ENCODE data around the gene SMAD3. TPM values are rescaled to one million over a fixed set of nuclear protein-coding genes. Genes with fewer than 3 reads are reported as not detected.

Gene SMAD3
- total RNA-seq, 2 experiments from 2014 or later: 41.2 to 77.8 TPM

DNA sequence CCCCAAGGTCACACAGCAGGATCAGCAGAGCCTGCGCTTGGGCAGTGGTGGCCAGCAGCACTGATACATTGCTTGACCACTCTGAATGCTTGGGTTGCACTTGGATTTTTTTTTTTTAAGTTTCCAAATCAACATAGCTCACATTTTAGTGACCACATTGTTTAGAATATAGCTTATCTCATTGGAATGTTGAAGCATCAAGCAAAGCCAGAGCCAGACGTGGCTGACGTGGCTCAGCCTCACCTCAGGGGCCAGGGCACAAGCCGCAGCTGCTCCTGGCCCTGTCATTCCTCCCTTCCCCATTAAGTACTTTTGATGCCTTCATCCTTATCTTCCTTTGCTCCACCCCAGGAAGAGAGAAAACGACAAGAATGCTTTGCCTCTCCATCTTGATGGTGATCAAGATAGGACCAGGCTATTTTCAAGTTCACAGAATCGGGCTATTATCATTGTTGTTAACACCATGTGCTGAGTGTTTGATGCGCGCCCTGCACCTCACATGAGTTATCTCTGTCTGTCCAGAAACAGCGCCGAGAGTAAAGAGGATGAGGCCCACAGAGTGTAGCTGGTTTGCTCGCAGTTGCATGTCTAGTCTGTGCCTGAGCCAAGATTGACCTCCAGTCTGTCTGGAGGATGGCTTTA lies 113.3 kb downstream of the SMAD3 start:
- H2AFZ ChIP-seq (ENCODE audit: low read length): no peak overlapping the region
- TF ChIP-seq EZH2phosphoT487 (IDR thresholded peaks at IDR 0.05; ENCODE audit: borderline replicate concordance, low read depth, low read length) (no peak), CTCF (conservative IDR thresholded peaks at IDR 0.05; ENCODE audit: low read length) (no peak)
- no peak overlapping the region for H3K4me3 ChIP-seq (ENCODE audit: low read depth, low read length, poor library complexity, severe bottlenecking)
- no peaks in the 10 kb centered on the region for H3K9me3 ChIP-seq (ENCODE audit: low read length)
- no peaks in the 10 kb centered on the region for H3K79me2 ChIP-seq (ENCODE audit: insufficient read depth, low read depth, low read length)
- BruUV-seq (replicated peaks): no TSS peak
- H3K27ac ChIP-seq (ENCODE audit: low read depth, low read length, poor library complexity, severe bottlenecking): no peak overlapping the region
- ChIA-PET POLR2A (no interaction called here), CTCF (ENCODE audit: unreplicated experiment) (no interaction called here)
- no peak for DNase-seq (ENCODE audit: low spot score)
- peaks cover 14% of the 10 kb centered on the region for H3K4me1 ChIP-seq (ENCODE audit: insufficient read depth, low read length, poor library complexity, severe bottlenecking)
- intact Hi-C loops (cut with micrococcal nuclease; ENCODE audit: unreplicated experiment): loop anchor here (5.0 kb wide), 1 partner anchor 231 kb away; no protein-coding TSS in a partner anchor
- no peaks in the 10 kb centered on the region for H3K9me2 ChIP-seq (ENCODE audit: insufficient read depth, low read length)
- H3K36me3 ChIP-seq (ENCODE audit: insufficient read depth, low read length): peaks cover 50% of the 10 kb centered on the region; the same call in 1 of the 2 replicates
- no peak overlapping the region for H3K4me2 ChIP-seq (ENCODE audit: low read length)
- no peaks in the 10 kb centered on the region for H4K20me1 ChIP-seq (ENCODE audit: insufficient read depth, low read length)

- CTCF ChIA-PET (ENCODE audit: unreplicated experiment): no interaction called here
These were observed 114.1 kb downstream of the SMAD3 start for GRCh38 chr15:67179411-67179995.

More at GRCh38 chr15:67179411-67179995, 114.1 kb downstream of the SMAD3 start:
- H3K4me2 ChIP-seq (ENCODE audit: low read length): no peak overlapping the region
- peaks cover 6% of the 10 kb centered on the region for H3K4me1 ChIP-seq (ENCODE audit: insufficient read depth, low read length, poor library complexity, severe bottlenecking)
- H3K4me3 ChIP-seq (ENCODE audit: low read depth, low read length, poor library complexity, severe bottlenecking): no peak overlapping the region
- no peaks in the 10 kb centered on the region for H3K9me2 ChIP-seq (ENCODE audit: insufficient read depth, low read length)
- intact Hi-C loops (cut with micrococcal nuclease; ENCODE audit: unreplicated experiment): loop anchor here (5.0 kb wide), 1 partner anchor 232 kb away; no protein-coding TSS in a partner anchor
- TF ChIP-seq EZH2phosphoT487 (IDR thresholded peaks at IDR 0.05; ENCODE audit: borderline replicate concordance, low read depth, low read length) (no peak), CTCF (conservative IDR thresholded peaks at IDR 0.05; ENCODE audit: low read length) (no peak)
- no peak for DNase-seq (ENCODE audit: low spot score)
- no TSS peak for BruUV-seq (replicated peaks)
- no peak overlapping the region for H2AFZ ChIP-seq (ENCODE audit: low read length)
- POLR2A ChIA-PET: no interaction called here
- no peaks in the 10 kb centered on the region for H3K9me3 ChIP-seq (ENCODE audit: low read length)
- no peaks in the 10 kb centered on the region for H4K20me1 ChIP-seq (ENCODE audit: insufficient read depth, low read length)
- no peak overlapping the region for H3K27ac ChIP-seq (ENCODE audit: low read depth, low read length, poor library complexity, severe bottlenecking)
- H3K36me3 ChIP-seq (ENCODE audit: insufficient read depth, low read length): peaks cover 46% of the 10 kb centered on the region; the same call in 1 of the 2 replicates
- H3K79me2 ChIP-seq (ENCODE audit: insufficient read depth, low read depth, low read length): no peaks in the 10 kb centered on the region
